ENCODE results near the gene ZNFX1.
A peak's percentile ranks its signal among the peaks of the same experiment; 100 is the strongest.
"Not testable (repeated sequence)": the region's sequence is repeated elsewhere in the genome, so short reads cannot be mapped to it uniquely, and the experiment has no call there.

ZNFX1 gene

GRCh38 chr20:49278036-49278817 lies at the start of gene ZNFX1:
ZNFX1 (minus strand) TSS chr20:49278057; CDS start chr20:49275839, 2,218 bp downstream.
- DNase-seq (ENCODE audit: low read depth, low spot score): peak; percentile 98

DNA sequence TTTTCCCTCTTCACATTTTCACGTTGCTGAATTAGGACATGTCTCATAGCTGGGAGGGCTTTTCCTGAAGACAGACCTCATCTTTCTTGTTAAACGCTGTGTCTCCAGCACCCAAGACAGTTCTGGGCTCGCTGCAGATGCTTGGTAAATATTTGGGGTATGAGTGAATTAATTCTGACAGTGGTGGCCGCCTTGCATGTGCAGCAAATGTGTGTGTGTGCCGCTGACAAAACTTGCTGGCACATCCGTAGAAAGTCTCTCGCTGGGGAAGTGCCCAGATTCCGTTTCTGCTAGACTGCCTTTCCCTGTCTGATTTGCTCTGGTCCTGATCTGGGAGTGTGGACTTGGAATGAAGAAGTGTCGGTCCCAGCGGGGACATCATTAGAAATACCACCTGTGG lies 48.2 kb upstream of the ZNFX1 start:
- DNase-seq (ENCODE audit: low read depth, low spot score): no peak

- no peak for DNase-seq (ENCODE audit: low read depth, low spot score)
Observed at GRCh38 chr20:49324306-49324705, 46.4 kb upstream of the ZNFX1 start.

- no peak for DNase-seq (ENCODE audit: low read depth, low spot score)
Observed at GRCh38 chr20:49323622-49324238, 45.9 kb upstream of the ZNFX1 start.

GRCh38 chr20:49320460-49320859 lies 42.6 kb upstream of the ZNFX1 start:
- no peak for DNase-seq (ENCODE audit: low read depth, low spot score)

GRCh38 chr20:49319208-49319809 lies 41.5 kb upstream of the ZNFX1 start:
- DNase-seq (ENCODE audit: low read depth, low spot score): no peak

DNA sequence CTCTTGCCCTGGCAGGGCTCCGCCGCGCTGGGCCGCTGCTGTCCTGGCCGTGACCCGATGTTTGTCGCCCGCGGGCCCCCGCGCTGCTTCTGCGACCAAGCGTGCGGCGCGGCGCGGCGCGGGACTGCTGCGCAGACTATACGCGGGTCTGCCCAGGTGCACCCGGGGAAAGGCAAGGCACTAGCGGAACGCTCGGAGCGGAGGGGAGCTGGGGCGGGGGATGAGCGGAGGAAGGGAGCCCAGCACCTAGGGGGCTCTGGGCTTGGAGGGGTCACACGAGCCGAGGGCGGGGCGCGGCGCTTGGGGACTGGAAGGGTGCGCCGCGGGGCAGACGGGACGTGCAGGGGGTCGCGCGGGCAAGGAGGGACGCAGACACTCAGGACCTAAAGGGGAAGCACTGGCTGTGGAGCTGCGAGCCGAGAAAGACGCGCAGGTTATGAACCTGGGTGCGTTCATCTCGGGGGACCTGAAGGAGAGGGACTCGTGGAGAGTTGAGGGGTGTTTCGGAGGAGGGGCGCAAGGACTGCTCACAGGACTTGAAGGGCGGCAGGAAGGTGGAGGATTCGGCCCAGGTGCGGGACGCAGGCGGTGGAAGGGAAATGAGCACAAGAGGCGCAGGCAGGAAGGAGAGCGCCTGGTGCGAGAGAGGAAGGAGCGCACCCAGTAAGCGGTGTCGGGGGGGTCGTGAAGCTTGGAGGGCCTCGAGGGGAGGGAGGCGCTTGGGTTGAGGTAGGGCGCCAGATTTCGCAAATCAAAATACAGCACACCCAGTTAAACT lies 40.8 kb upstream of the ZNFX1 start:
- DNase-seq (ENCODE audit: low read depth, low spot score): no peak

DNA sequence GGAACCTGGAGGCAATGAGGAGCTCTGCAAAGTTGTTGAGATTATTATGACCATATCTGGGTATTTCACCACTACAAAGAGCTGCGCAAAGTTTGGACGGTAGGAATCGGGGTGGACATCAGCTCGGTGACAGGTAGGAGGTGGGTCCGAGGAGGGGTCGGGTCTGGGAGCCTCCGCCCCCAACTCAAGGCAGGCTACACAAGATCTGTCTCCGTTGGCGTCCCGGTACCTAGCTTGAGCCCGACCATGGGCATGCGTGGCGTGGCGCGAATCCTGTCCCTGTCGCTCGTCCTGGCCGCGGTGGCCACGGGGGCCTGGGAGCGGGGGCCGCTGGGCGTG lies 40.2 kb upstream of the ZNFX1 start:
- DNase-seq (ENCODE audit: low read depth, low spot score): no peak

DNA sequence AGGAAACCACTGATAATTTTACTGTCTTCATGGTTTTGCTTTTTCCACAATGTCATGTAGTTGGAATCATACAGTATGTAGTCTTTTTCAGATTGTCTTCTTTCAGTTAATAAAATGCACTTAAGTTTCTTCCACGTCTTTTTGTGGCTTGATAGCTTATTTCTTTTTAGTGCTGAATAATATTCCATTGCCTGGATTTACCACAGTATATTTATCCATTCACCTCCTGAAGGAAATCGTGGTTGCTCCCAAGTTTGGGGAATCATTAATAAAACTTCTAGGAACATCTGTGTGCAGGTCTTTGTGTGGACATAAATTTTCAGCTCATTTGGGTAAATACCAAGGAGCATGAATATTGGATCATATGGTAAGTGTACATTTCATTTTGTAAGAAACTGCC lies 38.8 kb upstream of the ZNFX1 start:
- no peak for DNase-seq (ENCODE audit: low read depth, low spot score)

- no peak for DNase-seq (ENCODE audit: low read depth, low spot score)
Observed at GRCh38 chr20:49315580-49315979, 37.7 kb upstream of the ZNFX1 start.

DNA sequence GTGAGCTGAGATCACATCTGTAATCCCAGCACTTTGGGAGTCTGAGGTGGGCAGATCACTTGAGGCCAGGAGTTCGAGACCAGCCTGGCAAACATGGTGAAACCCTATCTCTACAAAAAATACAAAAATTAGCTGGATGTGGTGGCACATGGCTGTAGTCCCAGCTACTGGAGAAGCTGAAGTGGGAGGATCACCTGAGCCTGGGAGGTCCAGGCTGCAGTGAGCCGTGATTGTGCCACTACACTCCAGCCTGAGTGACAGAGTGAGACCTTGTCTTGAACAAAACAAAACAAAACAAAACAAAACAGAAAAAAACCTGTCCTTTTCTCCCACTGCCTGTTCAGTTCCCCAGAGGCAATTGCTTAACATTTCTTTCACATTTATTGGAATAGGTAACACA lies 36.2 kb upstream of the ZNFX1 start:
- DNase-seq (ENCODE audit: low read depth, low spot score): not testable (repeated sequence)

- no peak for DNase-seq (ENCODE audit: low read depth, low spot score)
Observed at GRCh38 chr20:49313283-49313682, 35.4 kb upstream of the ZNFX1 start.

GRCh38 chr20:49312661-49313060 lies 34.8 kb upstream of the ZNFX1 start:
- DNase-seq (ENCODE audit: low read depth, low spot score): no peak

DNA sequence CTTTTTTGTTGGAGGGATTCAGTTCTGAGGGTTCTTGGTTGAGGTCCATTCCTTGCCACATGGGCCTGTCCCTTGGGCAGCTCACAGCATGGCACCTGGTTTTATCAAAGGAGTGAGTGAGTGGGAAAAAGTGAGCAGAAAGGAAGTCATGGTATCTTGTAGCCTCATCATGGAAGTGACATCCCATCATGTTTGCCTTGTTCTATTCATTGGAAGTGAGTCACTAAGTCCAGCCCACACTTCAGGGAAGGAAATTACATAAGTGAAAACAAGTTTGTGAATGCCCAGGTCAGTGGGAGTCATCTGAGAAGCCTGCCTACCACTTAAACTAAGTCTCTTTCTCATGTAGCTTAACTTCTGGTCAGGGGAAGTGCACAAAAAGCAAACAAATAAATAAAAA lies 32.8 kb upstream of the ZNFX1 start:
- DNase-seq (ENCODE audit: low read depth, low spot score): no peak

DNA sequence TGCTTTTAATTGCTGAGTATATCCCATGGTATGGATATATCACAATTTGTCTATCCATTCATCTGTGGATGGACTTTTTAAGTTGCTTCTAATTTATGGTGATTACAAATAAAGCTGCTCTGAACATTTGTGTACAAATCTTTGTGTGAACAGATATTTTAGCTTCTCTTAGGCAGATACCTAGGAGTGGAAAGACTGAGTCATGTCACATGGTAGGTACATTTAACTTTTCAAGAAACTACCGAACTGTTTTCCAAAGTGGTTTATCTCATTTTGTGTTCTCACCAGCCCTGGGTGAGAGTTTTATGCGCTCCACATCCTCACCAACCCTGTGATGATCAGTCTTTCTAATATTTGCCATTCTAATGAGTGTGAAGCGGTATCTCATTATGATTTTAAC lies 31.0 kb upstream of the ZNFX1 start:
- DNase-seq (ENCODE audit: low read depth, low spot score): no peak

DNA sequence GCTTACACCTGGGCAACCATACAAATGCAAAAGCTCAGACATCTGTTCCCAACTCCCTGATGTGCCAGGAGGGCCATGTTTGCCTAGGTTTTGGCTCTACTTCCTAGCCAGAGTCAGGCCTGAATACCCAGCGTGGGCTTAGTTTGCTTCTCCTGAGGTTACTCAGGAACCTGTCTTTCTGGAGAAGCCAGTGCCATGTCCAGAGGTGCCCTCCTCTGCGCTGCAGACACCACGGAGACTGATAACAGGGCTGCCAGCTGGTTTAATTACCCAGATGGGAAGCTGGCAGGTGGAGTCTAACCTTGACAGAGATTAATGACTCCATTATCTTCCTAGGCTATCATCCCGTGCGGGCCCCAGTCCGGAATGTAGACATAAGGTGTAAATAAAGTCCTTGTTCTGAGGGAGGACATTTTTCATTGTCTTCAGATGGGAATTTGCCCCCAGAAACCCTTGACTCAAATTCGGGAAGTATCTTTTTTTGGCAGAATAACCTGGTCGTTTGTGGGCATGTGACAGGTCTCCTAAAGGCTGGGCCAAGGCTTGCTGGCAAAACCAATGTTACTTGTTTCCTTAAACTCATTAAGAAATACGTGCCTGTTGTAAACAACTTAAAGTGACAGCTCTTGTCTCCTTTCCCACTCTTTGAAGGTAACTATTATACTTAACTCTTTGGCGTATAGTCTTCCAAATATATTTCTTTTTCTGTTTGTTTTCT lies 29.2 kb upstream of the ZNFX1 start:
- no peak for DNase-seq (ENCODE audit: low read depth, low spot score)

DNA sequence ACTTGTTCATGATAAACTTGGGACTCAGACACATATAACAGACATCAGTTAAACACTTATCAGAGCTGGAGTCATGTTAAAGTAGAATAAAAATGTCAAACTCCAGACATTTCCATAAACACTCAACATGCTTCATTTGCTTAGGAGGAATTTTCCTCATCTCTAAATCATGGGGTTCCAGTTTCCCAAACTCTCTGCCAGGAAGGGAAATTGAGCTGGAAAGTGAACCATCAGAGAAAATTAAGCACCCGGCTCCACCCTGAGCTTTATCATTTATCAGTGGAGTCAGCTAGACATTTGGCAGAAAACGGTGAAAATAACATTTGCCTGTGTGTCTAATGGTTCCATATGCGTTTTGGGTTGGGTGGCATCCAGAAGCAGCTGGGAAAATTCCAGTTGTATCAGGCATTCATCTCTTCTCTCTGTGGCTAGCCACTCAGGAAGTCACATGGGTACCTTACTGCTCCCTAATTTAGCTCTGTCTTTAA lies 25.3 kb upstream of the ZNFX1 start:
- no peak for DNase-seq (ENCODE audit: low read depth, low spot score)

- no peak for DNase-seq (ENCODE audit: low read depth, low spot score)
Observed at GRCh38 chr20:49297605-49298530, 20.0 kb upstream of the ZNFX1 start.

DNA sequence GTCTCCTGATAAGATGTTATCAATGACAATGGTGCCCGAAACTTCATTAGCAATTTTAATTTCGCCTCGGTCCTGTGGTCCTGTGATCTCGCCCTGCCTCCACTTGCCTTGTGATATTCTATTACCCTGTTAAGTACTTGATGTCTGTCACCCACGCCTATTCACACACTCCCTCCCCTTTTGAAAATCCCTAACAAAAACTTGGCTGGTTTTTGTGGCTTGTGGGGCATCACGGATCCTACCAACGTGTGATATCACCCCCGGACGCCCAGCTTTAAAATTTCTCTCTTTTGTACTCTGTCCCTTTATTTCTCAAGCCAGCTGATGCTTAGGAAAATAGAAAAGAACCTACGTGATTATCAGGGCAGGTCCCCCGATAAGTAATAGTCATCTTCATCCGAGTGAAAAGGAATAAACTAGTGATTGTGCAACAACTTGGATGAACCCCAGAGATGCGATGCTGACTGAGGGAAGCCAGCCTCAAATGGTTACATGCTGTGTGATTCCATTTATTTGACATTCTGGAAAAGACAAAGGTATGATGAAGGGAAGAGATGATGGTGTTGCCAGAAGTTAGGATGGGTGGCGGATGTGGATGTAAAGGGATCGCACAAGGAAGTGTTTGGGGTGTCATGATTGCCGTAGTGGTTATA lies 16.3 kb upstream of the ZNFX1 start:
- DNase-seq (ENCODE audit: low read depth, low spot score): not testable (repeated sequence)

DNA sequence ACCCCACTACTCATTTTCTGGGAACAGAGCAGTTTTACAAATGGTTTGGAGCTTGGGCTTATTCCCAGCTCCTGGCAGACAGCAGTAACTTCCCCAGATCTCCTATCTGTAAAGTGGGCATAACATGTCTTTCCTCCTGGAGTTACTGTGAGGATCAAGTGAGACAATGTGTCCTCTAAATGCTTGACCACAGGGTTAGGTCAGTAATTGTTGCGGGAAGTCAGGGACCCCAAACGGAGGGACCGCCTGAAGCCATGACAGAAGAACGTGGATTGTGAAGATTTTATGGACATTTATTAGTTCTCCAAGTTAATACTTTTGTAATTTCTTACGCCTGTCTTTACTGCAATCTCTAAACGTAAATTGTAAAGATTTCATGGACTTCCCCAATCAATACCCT lies 15.3 kb upstream of the ZNFX1 start:
- DNase-seq (ENCODE audit: low read depth, low spot score): no peak

All from activated CD4-positive, CD25-positive, alpha-beta regulatory T cell treated with anti-CD3 and anti-CD28 coated beads, Interleukin-2, amount 50 U/mL, for 16 hours (primary cell).